Measurements from ENCODE around the gene DIP2C.
"Not testable (repeated sequence)": the region's sequence is repeated elsewhere in the genome, so short reads cannot be mapped to it uniquely, and the experiment has no call there.

DIP2C gene

GRCh38 chr10:639751-640672 is 49.5 kb downstream of the DIP2C start:
- no peak for DNase-seq

GRCh38 chr10:639001-639750 is 50.3 kb downstream of the DIP2C start:
- no peak for DNase-seq

DNA sequence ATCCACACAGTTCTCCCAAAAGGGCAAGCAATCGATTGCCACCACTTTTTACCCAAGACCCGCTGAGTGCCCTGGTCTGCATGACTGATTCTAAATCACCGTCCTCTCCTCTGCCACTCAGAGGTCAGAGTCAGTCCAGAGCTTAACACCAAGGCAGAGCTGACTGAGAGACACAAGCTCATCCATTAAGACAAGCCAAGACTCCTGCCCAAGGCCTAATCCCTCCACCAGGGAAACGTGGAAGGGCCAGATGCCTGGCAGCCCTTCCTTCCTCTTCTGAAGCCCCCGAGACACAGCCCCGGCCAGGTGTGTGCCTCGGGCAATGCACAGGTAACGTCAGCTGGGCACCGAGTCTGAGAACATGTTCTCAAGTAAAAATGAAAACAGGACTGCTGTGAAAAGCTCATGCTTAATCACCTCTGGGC is 51.7 kb downstream of the DIP2C start:
- no peak for DNase-seq

DNA sequence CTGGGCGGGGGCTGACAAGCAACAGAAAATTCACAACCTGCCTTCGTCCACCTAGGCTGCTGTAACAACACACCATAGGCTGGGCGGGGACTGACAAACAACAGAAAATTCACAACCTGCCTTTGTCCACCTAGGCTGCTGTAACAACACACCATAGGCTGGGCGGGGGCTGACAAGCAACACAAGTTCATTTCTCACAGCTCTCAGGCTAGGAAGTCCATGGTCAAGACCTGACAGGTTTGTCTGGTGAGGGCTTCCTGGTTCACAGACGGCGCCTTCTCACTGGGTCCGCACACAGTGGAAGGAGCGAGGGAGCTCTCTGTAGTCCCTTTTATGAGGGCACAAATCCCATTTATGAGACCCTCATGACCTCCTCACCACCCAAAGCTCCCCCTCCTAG is 52.2 kb downstream of the DIP2C start:
- DNase-seq = no peak

GRCh38 chr10:636769-637168 is 52.7 kb downstream of the DIP2C start:
- no peak for DNase-seq

DNA sequence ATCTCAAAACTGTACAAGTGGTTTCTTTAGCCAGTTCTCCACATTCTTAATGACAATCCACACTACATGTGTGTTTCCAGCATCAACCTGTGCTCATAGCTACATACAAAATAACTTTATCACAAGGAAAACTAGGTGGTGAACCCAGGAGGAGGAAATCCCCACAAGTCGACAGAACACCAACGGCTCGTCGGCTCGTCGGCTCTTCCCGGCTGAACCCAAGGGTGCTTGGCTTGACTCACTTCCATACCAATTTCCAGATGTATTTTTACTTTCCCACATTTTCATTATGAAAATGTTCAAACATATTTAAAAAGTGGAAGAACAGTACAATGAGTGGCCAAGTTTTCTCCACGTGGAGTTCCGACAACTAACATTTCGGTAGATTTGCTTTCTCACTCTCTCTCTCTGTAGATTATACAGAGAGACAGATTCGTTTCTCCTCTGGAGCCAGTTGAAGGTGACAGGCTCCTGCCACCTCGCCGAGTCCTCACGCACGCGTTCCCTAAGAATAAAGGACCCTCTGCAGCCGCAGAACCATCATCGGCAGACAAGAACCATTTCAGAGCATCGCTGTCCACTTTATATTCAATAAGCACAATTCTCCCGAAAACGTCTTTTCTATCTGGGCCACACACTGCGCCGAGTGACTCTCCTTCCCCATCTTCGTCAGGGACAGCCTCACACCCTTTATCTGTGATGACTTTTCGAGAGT is 53.3 kb downstream of the DIP2C start:
- no peak for DNase-seq

DNA sequence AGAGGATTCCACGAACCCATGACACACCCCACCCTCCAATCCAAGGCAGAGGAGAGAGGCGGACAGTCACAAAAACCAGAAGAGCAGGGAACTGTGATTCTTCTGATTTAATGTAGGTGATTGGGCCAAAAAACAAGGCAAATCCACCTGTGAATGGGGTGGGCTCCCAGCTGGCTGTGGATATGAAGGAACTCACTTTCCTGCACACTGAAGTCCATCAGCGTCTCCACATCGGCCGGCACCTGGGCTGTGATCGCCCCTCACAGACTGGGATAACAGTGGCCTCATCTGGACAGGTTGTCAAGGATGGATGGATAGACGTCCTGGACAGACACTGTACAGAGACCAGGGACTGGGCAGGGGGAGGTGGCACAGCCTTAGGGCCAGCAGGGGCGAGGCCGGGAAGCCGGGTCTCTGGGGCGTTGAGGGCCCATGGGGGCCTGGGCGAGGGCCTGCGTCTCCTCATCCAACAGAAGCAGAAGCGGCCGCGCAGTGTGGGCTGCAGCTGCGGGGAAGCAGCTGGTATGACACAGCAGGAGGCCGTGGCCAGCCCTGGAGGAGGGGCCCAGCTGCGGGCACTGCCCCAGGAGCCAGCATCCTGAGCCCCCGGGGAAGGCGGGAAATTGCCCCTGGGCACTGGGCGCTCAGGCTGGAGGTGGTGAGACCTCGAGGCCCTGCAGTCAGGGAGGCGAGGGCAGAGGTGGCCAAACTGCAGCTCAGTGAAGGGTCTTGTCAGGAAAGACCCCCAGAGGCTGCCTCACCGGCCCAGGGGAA is 54.2 kb downstream of the DIP2C start:
- DNase-seq = no peak

DNA sequence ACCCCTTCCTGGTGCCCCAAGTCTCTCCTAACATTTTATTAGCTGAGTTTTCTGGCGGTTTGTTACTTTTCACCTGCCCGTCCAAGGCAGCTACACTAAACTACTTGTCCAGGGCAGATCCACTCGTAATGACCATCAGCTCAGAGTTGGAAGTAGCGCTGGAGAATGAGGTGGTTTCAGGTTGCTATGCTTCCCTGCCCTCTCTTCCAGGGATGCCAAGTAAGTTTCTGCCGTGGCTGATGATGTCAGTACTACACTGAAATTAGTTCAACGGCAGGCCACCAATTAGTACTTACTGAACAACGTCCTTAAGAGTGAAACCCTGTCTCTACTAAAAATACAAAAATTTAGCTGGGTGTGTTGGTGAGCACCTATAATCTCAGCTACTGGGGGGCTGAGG is 55.2 kb downstream of the DIP2C start:
- no peak for DNase-seq

- no peak for DNase-seq
These were observed 55.9 kb downstream of the DIP2C start for GRCh38 chr10:633279-634245.

GRCh38 chr10:632807-633177 is 56.7 kb downstream of the DIP2C start:
- DNase-seq = not testable (repeated sequence)

DNA sequence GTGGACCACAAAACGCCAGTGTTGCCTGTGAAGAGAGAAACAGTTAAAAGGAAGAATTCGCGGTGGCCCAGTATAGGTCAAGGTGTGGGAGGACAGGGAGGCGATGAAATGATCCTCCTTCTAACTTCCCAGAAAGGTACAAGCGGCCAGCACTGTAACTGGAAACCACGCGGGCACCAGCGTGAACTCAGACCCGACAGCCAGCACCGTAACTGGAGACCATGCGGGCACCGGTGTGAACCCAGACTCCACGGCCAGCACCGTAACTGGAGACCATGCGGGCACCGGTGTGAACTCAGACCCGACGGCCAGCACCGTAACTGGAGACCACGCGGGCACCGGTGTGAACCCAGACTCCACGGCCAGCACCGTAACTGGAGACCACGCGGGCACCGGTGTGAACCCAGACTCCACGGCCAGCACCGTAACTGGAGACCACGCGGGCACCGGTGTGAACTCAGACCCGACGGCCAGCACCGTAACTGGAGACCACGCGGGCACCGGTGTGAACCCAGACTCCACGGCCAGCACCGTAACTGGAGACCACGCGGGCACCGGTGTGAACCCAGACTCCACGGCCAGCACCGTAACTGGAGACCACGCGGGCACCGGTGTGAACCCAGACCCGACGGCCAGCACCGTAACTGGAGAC is 57.2 kb downstream of the DIP2C start:
- DNase-seq = not testable (repeated sequence)

DNA sequence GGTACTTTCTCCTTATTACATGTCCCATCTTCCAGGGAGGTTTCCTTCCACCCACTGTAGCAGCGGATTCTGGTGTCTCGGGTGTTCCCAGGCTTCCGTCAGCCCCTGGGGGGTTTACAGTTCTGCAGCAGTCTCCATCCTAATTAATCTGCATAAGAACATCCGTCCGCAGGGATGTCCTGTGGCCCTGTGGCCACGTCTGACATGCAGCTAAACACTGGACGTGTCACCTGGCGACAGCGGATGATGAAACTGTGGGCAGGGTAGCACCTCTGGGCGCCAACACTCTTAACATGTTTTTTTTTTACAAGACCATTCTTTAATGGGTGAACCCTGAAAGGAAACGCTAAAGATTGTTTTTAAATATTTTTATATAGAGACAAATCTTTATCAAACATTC is 58.2 kb downstream of the DIP2C start:
- no peak for DNase-seq

DNA sequence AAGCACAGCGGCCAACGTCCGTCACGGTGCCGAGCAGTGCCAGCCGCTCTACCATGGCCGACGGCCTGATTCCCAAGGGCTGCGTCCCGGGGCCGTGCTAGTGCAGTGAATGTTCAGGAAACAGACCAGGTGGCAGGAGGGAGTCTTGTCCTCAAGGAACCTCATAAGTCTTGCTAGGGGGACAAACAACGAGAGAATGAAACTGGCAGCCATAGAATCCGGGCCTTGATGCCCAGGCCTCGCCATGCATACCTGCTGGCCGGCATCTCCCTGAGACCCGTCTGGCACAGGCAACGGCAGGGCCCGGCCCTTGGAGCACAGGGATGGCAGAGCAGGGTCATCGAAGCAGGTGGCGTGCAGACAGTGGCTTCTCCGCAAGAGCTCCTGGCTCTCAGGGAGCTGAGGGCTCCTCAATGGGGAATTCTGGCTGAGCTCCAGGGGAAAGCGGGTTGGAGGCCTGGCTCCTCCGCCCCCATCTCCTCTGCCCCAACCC is 58.8 kb downstream of the DIP2C start:
- no peak for DNase-seq

DNA sequence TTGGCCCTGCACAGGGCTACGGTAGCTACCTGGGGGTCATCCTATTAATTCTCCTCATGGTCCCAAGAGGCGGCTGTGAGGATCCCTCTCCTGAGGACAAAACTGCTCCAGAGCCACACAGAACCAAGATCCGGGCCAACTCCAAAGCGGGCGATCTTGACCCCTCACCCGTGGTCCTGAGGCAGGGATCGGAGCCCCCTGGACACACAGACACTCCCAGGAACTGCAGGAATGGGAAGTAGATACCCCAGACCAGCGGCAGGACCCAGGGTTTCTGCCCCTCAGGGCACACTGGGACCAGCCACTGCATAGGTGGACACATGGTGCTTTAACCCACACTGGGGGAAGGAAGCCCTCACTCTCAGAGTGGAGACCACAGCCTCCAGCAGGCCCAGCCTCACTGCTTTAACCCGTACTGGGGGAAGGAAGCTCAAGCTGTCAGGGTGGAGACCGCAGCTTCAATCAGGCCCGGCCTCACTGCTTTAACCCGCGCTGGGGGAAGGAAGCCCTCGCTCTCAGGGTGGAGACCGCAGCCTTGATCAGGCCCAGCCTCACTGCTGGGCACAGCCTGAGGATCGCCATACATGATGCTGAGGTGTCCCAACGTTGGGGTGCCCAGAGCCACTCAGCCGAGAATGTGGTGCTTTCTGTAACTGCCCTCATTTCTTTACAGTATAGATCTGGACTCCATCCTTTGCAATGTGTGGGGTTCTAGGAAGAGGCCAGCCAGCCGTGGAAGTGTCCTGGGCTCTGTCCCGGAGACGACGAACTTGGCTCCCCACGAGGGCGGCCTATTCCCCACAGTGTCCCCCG is 60.1 kb downstream of the DIP2C start:
- DNase-seq = no peak

DNA sequence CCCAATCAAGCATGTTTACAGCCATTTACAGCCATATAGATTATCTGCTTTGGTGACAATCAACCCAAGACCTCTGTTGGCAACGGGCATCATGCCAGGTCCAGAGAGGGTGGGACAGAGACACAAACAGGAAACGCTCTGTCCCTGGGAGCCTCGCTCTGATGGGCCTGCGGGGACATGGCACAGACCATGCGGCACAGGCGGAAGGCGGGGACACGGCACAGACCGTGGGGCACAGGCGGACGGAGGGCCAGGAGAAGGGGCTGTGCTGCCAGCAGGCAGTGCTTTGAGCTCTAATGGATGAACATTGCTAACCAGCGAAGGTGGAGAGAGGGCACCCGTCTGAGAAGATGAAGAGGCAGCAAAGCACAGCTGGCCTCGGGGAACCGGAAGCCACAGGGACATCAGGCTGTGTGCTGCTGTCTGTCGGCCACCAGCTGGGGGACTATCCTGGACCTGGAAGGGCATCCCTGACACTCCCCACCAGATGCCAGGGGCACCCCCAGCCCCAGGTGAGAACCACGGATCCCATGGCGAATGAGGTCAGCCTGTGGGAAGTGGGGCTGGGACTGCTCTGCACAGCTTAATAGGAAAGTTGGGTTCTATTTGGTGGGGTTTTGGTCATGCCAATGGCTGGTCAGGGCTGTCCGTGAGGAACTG is 61.0 kb downstream of the DIP2C start:
- no peak for DNase-seq

GRCh38 chr10:627032-627992 is 62.2 kb downstream of the DIP2C start:
- DNase-seq = no peak

DNA sequence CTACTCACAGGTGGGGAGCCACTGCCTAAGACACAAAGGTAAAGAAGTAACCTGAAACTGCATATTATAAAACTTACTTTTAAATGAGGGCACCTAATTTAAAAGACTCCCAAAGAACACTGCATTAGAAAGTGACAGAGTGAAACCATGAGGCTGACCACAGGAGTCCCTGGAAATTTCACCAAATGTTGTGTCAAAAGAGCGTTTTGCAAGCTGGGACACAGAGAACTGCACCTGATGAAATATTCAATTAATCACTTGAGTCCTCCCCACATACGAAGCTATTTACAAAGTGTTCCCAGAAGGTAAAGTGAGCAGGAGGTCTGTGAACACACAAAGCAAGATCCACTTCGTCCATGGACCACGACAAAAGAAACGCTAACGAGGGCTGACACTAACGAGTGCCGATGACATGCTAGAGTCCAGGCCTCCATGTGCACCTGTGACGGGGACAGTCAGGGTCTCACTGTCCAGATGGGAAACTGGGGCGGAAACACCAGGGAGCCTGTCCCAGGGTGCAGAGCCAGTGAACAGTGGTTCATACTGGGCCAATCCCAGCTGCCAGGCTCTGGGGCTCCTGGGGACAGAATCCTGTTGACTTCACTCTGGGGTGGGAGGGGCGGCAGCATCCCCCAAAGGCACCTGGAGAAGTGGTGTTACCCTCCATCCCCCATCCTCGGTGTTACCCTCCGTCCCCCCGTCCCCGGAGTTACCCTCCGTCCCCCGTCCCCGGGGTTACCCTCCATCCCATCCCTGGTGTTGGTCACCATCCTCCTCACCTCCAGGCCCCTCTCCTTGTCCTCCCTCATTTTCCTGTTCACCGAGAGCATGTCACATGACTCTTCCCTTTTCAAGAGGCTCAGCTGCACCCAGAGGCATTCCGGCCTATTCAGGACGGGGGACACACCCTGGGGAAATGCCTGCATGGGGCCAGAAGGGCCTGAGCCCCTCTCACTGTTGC is 63.4 kb downstream of the DIP2C start:
- no peak for DNase-seq

Data from NCI-H226 (cell line).